CD8-positive, alpha-beta memory T cell (primary cell): ENCODE measurements around the gene CHMP2A. TPM values are rescaled to one million over a fixed set of nuclear protein-coding genes. Genes with fewer than 3 reads are reported as not detected.

Source experiments
- CTCF ChIA-PET: fragments of 350-600 bp; sonication (Branson Sonifier 250); formaldehyde crosslinking; loops from one replicate; lab custom pipeline; 2021; ENCODE audit warnings: antibody characterized with exemption; lab: Charles Lee
- POLR2A ChIA-PET: fragments of 350-600 bp; sonication (Branson Sonifier 250); formaldehyde crosslinking; loops from one replicate; lab custom pipeline; 2021; ENCODE audit warnings: antibody characterized with exemption; lab: Charles Lee
- DNase-seq, 5 donors: peaks; one replicate each; pipeline versions ENCODE4 v3.0.0 to v3.0.0-alpha.2; 2020 to 2022; ENCODE audit warnings: mixed read lengths in 1 of 5
- H3K27ac ChIP-seq: one replicate; pipeline ENCODE4 v1.7.0; 2013; ENCODE audit warnings: low read depth, mild to moderate bottlenecking, low read length, moderate library complexity
- H3K27me3 ChIP-seq: 2 replicates; pipeline ENCODE4 v1.7.0; 2013; ENCODE audit warnings: low read length, mild to moderate bottlenecking; ENCODE audit not compliant: insufficient read depth, poor library complexity, severe bottlenecking
- H3K36me3 ChIP-seq: 2 replicates; pipeline ENCODE4 v1.7.0; 2013; ENCODE audit warnings: mild to moderate bottlenecking, low read length, moderate library complexity; ENCODE audit not compliant: insufficient read depth
- H3K4me1 ChIP-seq: 2 replicates; pipeline ENCODE4 v1.7.0; 2013; ENCODE audit warnings: mild to moderate bottlenecking, low read length, moderate library complexity; ENCODE audit not compliant: insufficient read depth
- H3K4me3 ChIP-seq: 2 replicates; pipeline ENCODE4 v1.7.0; 2013; ENCODE audit warnings: mild to moderate bottlenecking, low read length
- H3K9me3 ChIP-seq: 2 replicates; pipeline ENCODE4 v1.7.0; 2013; ENCODE audit warnings: mild to moderate bottlenecking, low read length
- H3K27ac Mint-ChIP-seq, 8 donors: one replicate each; pipeline ENCODE4 v1.8.0; 2020 to 2021; ENCODE audit warnings: mixed read lengths in 8 of 8, mild to moderate bottlenecking in 6 of 8, inconsistent platforms in 3 of 8, moderate library complexity in 3 of 8
- H3K27me3 Mint-ChIP-seq, 2 donors: one replicate each; pipeline ENCODE4 v1.8.0; 2020 to 2021; ENCODE audit warnings: mixed read lengths in 2 of 2, mild to moderate bottlenecking in 1 of 2, moderate library complexity in 1 of 2
- H3K36me3 Mint-ChIP-seq, 3 donors: one replicate each; pipeline ENCODE4 v1.8.0; 2020 to 2021; ENCODE audit warnings: mixed read lengths in 3 of 3, inconsistent platforms in 1 of 3, mild to moderate bottlenecking in 1 of 3
- H3K4me1 Mint-ChIP-seq, 3 donors: one replicate each; pipeline ENCODE4 v1.8.0; 2020 to 2021; ENCODE audit warnings: mixed read lengths in 3 of 3, inconsistent platforms in 1 of 3, mild to moderate bottlenecking in 1 of 3
- H3K4me3 Mint-ChIP-seq, 7 donors: one replicate each; pipeline ENCODE4 v1.8.0; 2020 to 2021; ENCODE audit warnings: mixed read lengths in 7 of 7, mild to moderate bottlenecking in 6 of 7, moderate library complexity in 4 of 7, inconsistent platforms in 2 of 7
- H3K9me3 Mint-ChIP-seq, 5 donors: one replicate each; pipeline ENCODE4 v1.8.0; 2020 to 2022; ENCODE audit warnings: mixed read lengths in 5 of 5, mild to moderate bottlenecking in 3 of 5, moderate library complexity in 2 of 5, inconsistent platforms in 1 of 5
- polyA plus RNA-seq: library from polyadenylated mRNA; unstranded; fragments of 300-500 nt; fragmentation: Illumina TruSeq; gene quantifications from one replicate; pipeline ENCODE4 v1.2.3, GENCODE V29; 2021
- total RNA-seq, 2 experiments: library from RNA; stranded (reverse); gene quantifications; one replicate each; pipeline ENCODE4 v1.2.3, GENCODE V29; 2021

CHMP2A gene
- total and polyA plus RNA-seq, 3 experiments from 2014 or later: 88.8 to 198 (median 89.7) TPM

GRCh38 chr19:58550362-58551122 is 4.4 kb downstream of the CHMP2A start:
- peaks cover 68% of the 10 kb centered on the region for H3K36me3 ChIP-seq
- DNase-seq: no peak
- no peak overlapping the region for H3K4me3 ChIP-seq
- H3K27me3 ChIP-seq: no peaks in the 10 kb centered on the region
- peaks cover 36% of the 10 kb centered on the region for H3K4me1 ChIP-seq
- H3K36me3 Mint-ChIP-seq: peaks cover 5 to 93% (median 26%) of the 10 kb centered on the region in 3 donors
- ChIA-PET POLR2A (no interaction called here), CTCF (interaction anchor here (5.2 kb wide), 1 partner anchor 30 kb away, joined by 45 read pairs; the partner anchor contains the start of gene ZBTB45)
- H3K27me3 Mint-ChIP-seq: peaks cover 0 to 1% of the 10 kb centered on the region in 2 donors
- H3K4me1 Mint-ChIP-seq: peaks cover 44 to 56% (median 47%) of the 10 kb centered on the region in 3 donors
- peaks cover 0 to 1% (median 0%) of the 10 kb centered on the region in 5 donors for H3K9me3 Mint-ChIP-seq
- H3K4me3 Mint-ChIP-seq: peak overlapping the region in 1 of 7 donors; percentile 98
- H3K27ac Mint-ChIP-seq: peak overlapping the region in 3 of 8 donors; percentile 58 to 98 (median 66)
- H3K9me3 ChIP-seq: no peaks in the 10 kb centered on the region
- no peak overlapping the region for H3K27ac ChIP-seq

GRCh38 chr19:58549664-58550361 is 5.1 kb downstream of the CHMP2A start:
- H3K36me3 Mint-ChIP-seq: peaks cover 5 to 92% (median 23%) of the 10 kb centered on the region in 3 donors
- no peaks in the 10 kb centered on the region for H3K27me3 ChIP-seq
- peak overlapping the region in 3 of 8 donors; percentile 12 to 73 (median 33) for H3K27ac Mint-ChIP-seq
- peaks cover 37% of the 10 kb centered on the region for H3K4me1 ChIP-seq
- peaks cover 0 to 1% (median 0%) of the 10 kb centered on the region in 5 donors for H3K9me3 Mint-ChIP-seq
- POLR2A ChIA-PET: no interaction called here
- no peak for DNase-seq
- peaks cover 0 to 1% of the 10 kb centered on the region in 2 donors for H3K27me3 Mint-ChIP-seq
- H3K4me3 Mint-ChIP-seq: peak overlapping the region in 1 of 7 donors; percentile 98
- CTCF ChIA-PET: no interaction called here
- H3K27ac ChIP-seq: no peak overlapping the region
- peaks cover 43 to 54% (median 46%) of the 10 kb centered on the region in 3 donors for H3K4me1 Mint-ChIP-seq
- H3K9me3 ChIP-seq: no peaks in the 10 kb centered on the region
- H3K36me3 ChIP-seq: peaks cover 70% of the 10 kb centered on the region
- no peak overlapping the region for H3K4me3 ChIP-seq

- Mint-ChIP-seq H3K4me3 (peak overlapping the region in 1 of 7 donors; percentile 16), H3K27ac (peak overlapping the region in 2 of 8 donors; percentile 38 to 58), H3K36me3 (peaks cover 5 to 87% (median 21%) of the 10 kb centered on the region in 3 donors), H3K9me3 (peaks cover 0 to 1% (median 0%) of the 10 kb centered on the region in 5 donors), H3K4me1 (peaks cover 39 to 51% (median 40%) of the 10 kb centered on the region in 3 donors), H3K27me3 (peaks cover 0 to 3% of the 10 kb centered on the region in 2 donors)
- no peak for DNase-seq
- Histone ChIP-seq H3K4me1 (peaks cover 31% of the 10 kb centered on the region), H3K27me3 (no peaks in the 10 kb centered on the region), H3K4me3 (no peak overlapping the region), H3K27ac (no peak overlapping the region), H3K36me3 (peaks cover 70% of the 10 kb centered on the region), H3K9me3 (no peaks in the 10 kb centered on the region)
- ChIA-PET POLR2A (interaction anchor here (0.5 kb wide), 1 partner anchor 27 kb away, joined by 4 read pairs; no protein-coding TSS in a partner anchor), CTCF (interaction anchor here (1.5 kb wide), 1 partner anchor 35 kb away, joined by 3 read pairs; no protein-coding TSS in a partner anchor)
These were observed 5.8 kb downstream of the CHMP2A start for GRCh38 chr19:58548859-58549663.

- POLR2A ChIA-PET: no interaction called here
- Histone ChIP-seq H3K27ac (no peak overlapping the region), H3K36me3 (peaks cover 68% of the 10 kb centered on the region), H3K27me3 (no peaks in the 10 kb centered on the region), H3K9me3 (no peaks in the 10 kb centered on the region), H3K4me3 (no peak overlapping the region), H3K4me1 (peaks cover 23% of the 10 kb centered on the region)
- H3K4me3 Mint-ChIP-seq: peak overlapping the region in 4 of 7 donors; percentile 79 to 93 (median 90)
- H3K9me3 Mint-ChIP-seq: peaks cover 0 to 1% (median 0%) of the 10 kb centered on the region in 5 donors
- peaks cover 5 to 79% (median 17%) of the 10 kb centered on the region in 3 donors for H3K36me3 Mint-ChIP-seq
- CTCF ChIA-PET: interaction anchor here (1.5 to 1.9 kb wide), 2 partner anchors 27 to 33 kb away, joined by 3 to 14 read pairs; partner anchors contain the start of gene ZBTB45
- H3K4me1 Mint-ChIP-seq: peaks cover 36 to 47% (median 37%) of the 10 kb centered on the region in 3 donors
- no peak for DNase-seq
- peaks cover 8 to 13% of the 10 kb centered on the region in 2 donors for H3K27me3 Mint-ChIP-seq
- H3K27ac Mint-ChIP-seq: peak overlapping the region in 3 of 8 donors; percentile 66 to 98 (median 85)
These were observed 7.3 kb downstream of the CHMP2A start for GRCh38 chr19:58547323-58548312.

GRCh38 chr19:58546019-58546530 is 8.8 kb downstream of the CHMP2A start:
- H3K27ac Mint-ChIP-seq: peak overlapping the region; percentile 76 to 98 (median 93)
- Histone ChIP-seq H3K36me3 (peaks cover 55% of the 10 kb centered on the region), H3K9me3 (no peaks in the 10 kb centered on the region), H3K27ac (peak overlapping the region; percentile 84), H3K4me3 (peak overlapping the region; percentile 59), H3K4me1 (peaks cover 23% of the 10 kb centered on the region), H3K27me3 (no peaks in the 10 kb centered on the region)
- H3K36me3 Mint-ChIP-seq: peaks cover 5 to 63% (median 14%) of the 10 kb centered on the region in 3 donors
- ChIA-PET CTCF (interaction anchor here (1.9 to 3.6 kb wide), 2 partner anchors 25 to 26 kb away, joined by 14 to 29 read pairs; partner anchors contain the start of gene ZBTB45), POLR2A (interaction anchor here (0.6 to 2.8 kb wide), 2 partner anchors 8 to 9 kb away, joined by 5 to 26 read pairs; partner anchors contain the start of gene CHMP2A)
- peaks cover 0 to 1% (median 0%) of the 10 kb centered on the region in 5 donors for H3K9me3 Mint-ChIP-seq
- peak overlapping the region; percentile 87 to 94 (median 92) for H3K4me3 Mint-ChIP-seq
- peaks cover 33 to 44% (median 34%) of the 10 kb centered on the region in 3 donors for H3K4me1 Mint-ChIP-seq
- DNase-seq: no peak
- peaks cover 12% of the 10 kb centered on the region in 2 donors for H3K27me3 Mint-ChIP-seq

GRCh38 chr19:58545286-58546018 is 9.5 kb downstream of the CHMP2A start:
- H3K27ac ChIP-seq: peak overlapping the region; percentile 84
- CTCF ChIA-PET: interaction anchor here (0.7 to 3.6 kb wide), 3 partner anchors 9 to 31 kb away, joined by 4 to 29 read pairs (median 12); partner anchors contain the start of gene ZBTB45
- peaks cover 12% of the 10 kb centered on the region in 2 donors for H3K27me3 Mint-ChIP-seq
- peaks cover 49% of the 10 kb centered on the region for H3K36me3 ChIP-seq
- H3K9me3 ChIP-seq: no peaks in the 10 kb centered on the region
- H3K36me3 Mint-ChIP-seq: peaks cover 5 to 57% (median 13%) of the 10 kb centered on the region in 3 donors
- H3K4me3 ChIP-seq: peak overlapping the region; percentile 59
- POLR2A ChIA-PET: interaction anchor here (0.6 to 2.8 kb wide), 4 partner anchors 8 to 25 kb away, joined by 5 to 28 read pairs (median 22); partner anchors contain the start of genes CHMP2A and ZBTB45
- H3K27me3 ChIP-seq: no peaks in the 10 kb centered on the region
- peak overlapping the region; percentile 76 to 98 (median 93) for H3K27ac Mint-ChIP-seq
- peak overlapping the region; percentile 87 to 94 (median 92) for H3K4me3 Mint-ChIP-seq
- DNase-seq: no peak
- peaks cover 0 to 1% (median 0%) of the 10 kb centered on the region in 5 donors for H3K9me3 Mint-ChIP-seq
- H3K4me1 Mint-ChIP-seq: peaks cover 30 to 44% (median 34%) of the 10 kb centered on the region in 3 donors
- H3K4me1 ChIP-seq: peaks cover 23% of the 10 kb centered on the region
